HepG2 (cell line): Measurements from ENCODE around the gene CDC26. TPM values are rescaled to one million over a fixed set of nuclear protein-coding genes. Genes with fewer than 3 reads are reported as not detected.

Source experiments
- CC2D1A ChIP-seq: sonication (generic); formaldehyde crosslinking; IDR thresholded peaks from 2 replicates; pipeline ENCODE4 v1.8.1; 2023; ENCODE audit warnings: mild to moderate bottlenecking, missing genetic modification reagents
- ELF3 ChIP-seq: IDR thresholded peaks from 2 replicates; pipeline ENCODE4 v1.6.1; 2016; ENCODE audit warnings: missing genetic modification reagents, missing compliant biosample characterization
- EP300 ChIP-seq, 3 experiments: sonication (generic) in 1 of 3; formaldehyde crosslinking in 1 of 3; IDR thresholded peaks; 2 replicates each; pipeline versions ENCODE4 v1.5.1 to v1.6.1; 2011 to 2020; ENCODE audit warnings: low read depth in 2 of 3, low read length in 2 of 3, borderline replicate concordance in 1 of 3, improper control_type of control experiment in 1 of 3, mild to moderate bottlenecking in 1 of 3, missing genetic modification reagents in 1 of 3, moderate library complexity in 1 of 3
- MTF2 ChIP-seq: sonication (generic); formaldehyde crosslinking; IDR thresholded peaks from 2 replicates; pipeline ENCODE4 v1.5.0; 2020; ENCODE audit warnings: missing genetic modification reagents, borderline replicate concordance
- RBFOX2 ChIP-seq: fragments of 200-400 bp; formaldehyde crosslinking; IDR thresholded peaks from 2 replicates; pipeline ENCODE4 v1.6.1; 2017; ENCODE audit warnings: low read depth, mild to moderate bottlenecking, low read length
- RELA ChIP-seq: sonication (generic); formaldehyde crosslinking; IDR thresholded peaks from 2 replicates; pipeline ENCODE4 v1.4.0; 2020; ENCODE audit warnings: missing genetic modification reagents
- SAP130 ChIP-seq: IDR thresholded peaks from 2 replicates; pipeline ENCODE4 v1.6.1; 2016; ENCODE audit warnings: low read depth
- ZFP90 ChIP-seq: sonication (generic); formaldehyde crosslinking; IDR thresholded peaks from 2 replicates; pipeline ENCODE4 v1.8.0; 2022; ENCODE audit warnings: missing genetic modification reagents, mild to moderate bottlenecking, inconsistent platforms, borderline replicate concordance
- ZKSCAN5 ChIP-seq: sonication (generic); formaldehyde crosslinking; IDR thresholded peaks from 2 replicates; pipeline ENCODE4 v1.5.1; 2020; ENCODE audit warnings: mild to moderate bottlenecking, missing genetic modification reagents
- ZNF17 ChIP-seq: sonication (generic); formaldehyde crosslinking; IDR thresholded peaks from 2 replicates; pipeline ENCODE4 v1.5.0; 2020; ENCODE audit warnings: mild to moderate bottlenecking, missing genetic modification reagents
- ZNF567 ChIP-seq: sonication (generic); formaldehyde crosslinking; IDR thresholded peaks from 2 replicates; pipeline ENCODE4 v1.8.1; 2023; ENCODE audit warnings: mild to moderate bottlenecking, missing genetic modification reagents, borderline replicate concordance
- ZNF7 ChIP-seq: IDR thresholded peaks from 2 replicates; pipeline ENCODE4 v1.6.1; 2016; ENCODE audit warnings: missing biosample characterization, missing genetic modification reagents
- ZNF780A ChIP-seq: sonication (generic); formaldehyde crosslinking; IDR thresholded peaks from 2 replicates; pipeline ENCODE4 v1.8.0; 2022; ENCODE audit warnings: mild to moderate bottlenecking, missing genetic modification reagents, moderate library complexity
- polyA plus RNA-seq, 8 experiments: library from polyadenylated mRNA; depleted of rRNA in 3 of 8; stranded (reverse) in 7 of 8; unstranded in 1 of 8; fragments of >200 nt; fragmentation: Illumina TruSeq in 4 of 8; extraction: Trizol in 4 of 8; gene quantifications; 2 replicates each; pipeline versions ENCODE4 v1.2.1 to v1.2.3, GENCODE V29; 2011 to 2016; ENCODE audit warnings: low read depth in 4 of 8, missing spikeins in 1 of 8, mixed read lengths in 1 of 8; ENCODE audit not compliant: insufficient read depth in 1 of 8
- total RNA-seq, 5 experiments: library from RNA; depleted of rRNA; stranded (reverse); fragments of >200 nt; fragmentation: Illumina TruSeq; extraction: Trizol; gene quantifications; 2 replicates each; pipeline ENCODE4 v1.2.3, GENCODE V29; 2016; ENCODE audit warnings: low read depth in 1 of 5
- TF ChIP-seq, protein P1 (sequence below), 2 experiments: fragments of 450-650 bp in 1 of 2; sonication (generic) in 1 of 2; formaldehyde crosslinking; IDR thresholded peaks; 2 replicates each; pipeline versions ENCODE4 v1.5.0 to v1.8.0; 2020 to 2022; ENCODE audit warnings: mild to moderate bottlenecking in 1 of 2, missing genetic modification reagents in 1 of 2
- TF ChIP-seq, protein P2 (sequence below): fragments of 450-650 bp; IDR thresholded peaks from 2 replicates; pipeline ENCODE4 v1.6.1; 2017
- TF ChIP-seq, protein P3 (sequence below): sonication (generic); formaldehyde crosslinking; IDR thresholded peaks from 2 replicates; pipeline ENCODE4 v1.5.1; 2020; ENCODE audit warnings: mild to moderate bottlenecking, missing genetic modification reagents, moderate library complexity
- TF ChIP-seq, protein P4 (sequence below): sonication (generic); formaldehyde crosslinking; IDR thresholded peaks from 2 replicates; pipeline ENCODE4 v1.8.1; 2023; ENCODE audit warnings: mild to moderate bottlenecking, moderate library complexity, missing genetic modification reagents
- TF ChIP-seq, protein P5 (sequence below): sonication (generic); formaldehyde crosslinking; IDR thresholded peaks from 2 replicates; pipeline ENCODE4 v1.8.0; 2022; ENCODE audit warnings: missing genetic modification reagents, mild to moderate bottlenecking, moderate library complexity, borderline replicate concordance
- TF ChIP-seq, protein P6 (sequence below): sonication (generic); formaldehyde crosslinking; IDR thresholded peaks from 2 replicates; pipeline ENCODE4 v1.4.0; 2020; ENCODE audit warnings: mild to moderate bottlenecking, missing genetic modification reagents

CDC26 gene
- total and polyA plus RNA-seq, 2 of the 13 experiments (the other 11 are each of a cell fraction or from before 2014, with no cell fraction given): 26.6 to 57.9 TPM

DNA sequence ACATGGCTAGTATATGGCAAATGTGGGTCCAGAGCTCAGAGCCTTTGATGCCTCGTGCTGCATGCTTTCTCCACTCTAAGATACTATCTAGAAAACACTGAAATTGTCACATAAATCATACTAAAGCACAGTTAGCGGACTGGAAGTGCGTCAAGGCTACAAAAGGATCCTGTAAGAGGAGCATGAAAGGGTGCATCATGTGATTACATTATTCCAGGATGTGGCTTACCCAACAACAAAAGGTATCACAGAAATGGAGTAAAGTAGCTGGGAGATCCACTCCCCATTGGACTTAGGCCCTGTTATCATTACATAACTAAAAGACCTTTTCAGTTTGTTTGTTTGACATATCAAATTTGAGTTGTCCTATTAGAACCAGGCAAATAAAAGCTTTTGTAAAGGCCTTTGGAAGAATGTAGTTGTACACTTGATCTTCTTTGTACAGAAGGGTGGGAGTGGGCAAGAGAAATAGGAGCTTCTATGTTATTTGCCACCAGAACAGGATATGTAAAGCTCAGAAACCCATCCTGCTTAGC, 47.2 kb downstream of the CDC26 start (continued):
- TF ChIP-seq ELF3 (CRISPR knock-in tag) (no peak), ZFP90 (CRISPR knock-in tag) (no peak), ZNF780A (CRISPR knock-in tag) (no peak), ZKSCAN5 (CRISPR knock-in tag) (no peak), RBFOX2 (no peak), EP300 (IDR thresholded peaks at IDR 0.05; ENCODE audit: low read depth in 2 of 2, low read length in 2 of 2) (peak in 1 of 2 experiments; percentile 57; a peak in 1 of 4 replicates), EP300 (CRISPR knock-in tag; IDR thresholded peaks at IDR 0.05; ENCODE audit: borderline replicate concordance) (0 out of 2 replicates have a peak, but pooled peaks have one; percentile 36), ZNF17 (CRISPR knock-in tag) (no peak), RELA (CRISPR knock-in tag) (no peak), SAP130 (peak; percentile 88), ZNF7 (CRISPR knock-in tag) (peak; percentile 82; the same call in 1 of the 2 replicates), ZNF567 (CRISPR knock-in tag) (no peak), MTF2 (CRISPR knock-in tag) (no peak), CC2D1A (CRISPR knock-in tag) (no peak)
- TF ChIP-seq, protein P1, sequence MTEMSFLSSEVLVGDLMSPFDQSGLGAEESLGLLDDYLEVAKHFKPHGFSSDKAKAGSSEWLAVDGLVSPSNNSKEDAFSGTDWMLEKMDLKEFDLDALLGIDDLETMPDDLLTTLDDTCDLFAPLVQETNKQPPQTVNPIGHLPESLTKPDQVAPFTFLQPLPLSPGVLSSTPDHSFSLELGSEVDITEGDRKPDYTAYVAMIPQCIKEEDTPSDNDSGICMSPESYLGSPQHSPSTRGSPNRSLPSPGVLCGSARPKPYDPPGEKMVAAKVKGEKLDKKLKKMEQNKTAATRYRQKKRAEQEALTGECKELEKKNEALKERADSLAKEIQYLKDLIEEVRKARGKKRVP (CRISPR knock-in tag; IDR thresholded peaks at IDR 0.05): peak in 1 of 2 experiments; percentile 65; a peak in 2 of 4 replicates
- TF ChIP-seq, protein P2, sequence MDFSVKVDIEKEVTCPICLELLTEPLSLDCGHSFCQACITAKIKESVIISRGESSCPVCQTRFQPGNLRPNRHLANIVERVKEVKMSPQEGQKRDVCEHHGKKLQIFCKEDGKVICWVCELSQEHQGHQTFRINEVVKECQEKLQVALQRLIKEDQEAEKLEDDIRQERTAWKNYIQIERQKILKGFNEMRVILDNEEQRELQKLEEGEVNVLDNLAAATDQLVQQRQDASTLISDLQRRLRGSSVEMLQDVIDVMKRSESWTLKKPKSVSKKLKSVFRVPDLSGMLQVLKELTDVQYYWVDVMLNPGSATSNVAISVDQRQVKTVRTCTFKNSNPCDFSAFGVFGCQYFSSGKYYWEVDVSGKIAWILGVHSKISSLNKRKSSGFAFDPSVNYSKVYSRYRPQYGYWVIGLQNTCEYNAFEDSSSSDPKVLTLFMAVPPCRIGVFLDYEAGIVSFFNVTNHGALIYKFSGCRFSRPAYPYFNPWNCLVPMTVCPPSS: no peak
- TF ChIP-seq, protein P3, sequence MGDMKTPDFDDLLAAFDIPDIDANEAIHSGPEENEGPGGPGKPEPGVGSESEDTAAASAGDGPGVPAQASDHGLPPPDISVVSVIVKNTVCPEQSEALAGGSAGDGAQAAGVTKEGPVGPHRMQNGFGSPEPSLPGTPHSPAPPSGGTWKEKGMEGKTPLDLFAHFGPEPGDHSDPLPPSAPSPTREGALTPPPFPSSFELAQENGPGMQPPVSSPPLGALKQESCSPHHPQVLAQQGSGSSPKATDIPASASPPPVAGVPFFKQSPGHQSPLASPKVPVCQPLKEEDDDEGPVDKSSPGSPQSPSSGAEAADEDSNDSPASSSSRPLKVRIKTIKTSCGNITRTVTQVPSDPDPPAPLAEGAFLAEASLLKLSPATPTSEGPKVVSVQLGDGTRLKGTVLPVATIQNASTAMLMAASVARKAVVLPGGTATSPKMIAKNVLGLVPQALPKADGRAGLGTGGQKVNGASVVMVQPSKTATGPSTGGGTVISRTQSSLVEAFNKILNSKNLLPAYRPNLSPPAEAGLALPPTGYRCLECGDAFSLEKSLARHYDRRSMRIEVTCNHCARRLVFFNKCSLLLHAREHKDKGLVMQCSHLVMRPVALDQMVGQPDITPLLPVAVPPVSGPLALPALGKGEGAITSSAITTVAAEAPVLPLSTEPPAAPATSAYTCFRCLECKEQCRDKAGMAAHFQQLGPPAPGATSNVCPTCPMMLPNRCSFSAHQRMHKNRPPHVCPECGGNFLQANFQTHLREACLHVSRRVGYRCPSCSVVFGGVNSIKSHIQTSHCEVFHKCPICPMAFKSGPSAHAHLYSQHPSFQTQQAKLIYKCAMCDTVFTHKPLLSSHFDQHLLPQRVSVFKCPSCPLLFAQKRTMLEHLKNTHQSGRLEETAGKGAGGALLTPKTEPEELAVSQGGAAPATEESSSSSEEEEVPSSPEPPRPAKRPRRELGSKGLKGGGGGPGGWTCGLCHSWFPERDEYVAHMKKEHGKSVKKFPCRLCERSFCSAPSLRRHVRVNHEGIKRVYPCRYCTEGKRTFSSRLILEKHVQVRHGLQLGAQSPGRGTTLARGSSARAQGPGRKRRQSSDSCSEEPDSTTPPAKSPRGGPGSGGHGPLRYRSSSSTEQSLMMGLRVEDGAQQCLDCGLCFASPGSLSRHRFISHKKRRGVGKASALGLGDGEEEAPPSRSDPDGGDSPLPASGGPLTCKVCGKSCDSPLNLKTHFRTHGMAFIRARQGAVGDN (CRISPR knock-in tag): no peak
- TF ChIP-seq, protein P4, sequence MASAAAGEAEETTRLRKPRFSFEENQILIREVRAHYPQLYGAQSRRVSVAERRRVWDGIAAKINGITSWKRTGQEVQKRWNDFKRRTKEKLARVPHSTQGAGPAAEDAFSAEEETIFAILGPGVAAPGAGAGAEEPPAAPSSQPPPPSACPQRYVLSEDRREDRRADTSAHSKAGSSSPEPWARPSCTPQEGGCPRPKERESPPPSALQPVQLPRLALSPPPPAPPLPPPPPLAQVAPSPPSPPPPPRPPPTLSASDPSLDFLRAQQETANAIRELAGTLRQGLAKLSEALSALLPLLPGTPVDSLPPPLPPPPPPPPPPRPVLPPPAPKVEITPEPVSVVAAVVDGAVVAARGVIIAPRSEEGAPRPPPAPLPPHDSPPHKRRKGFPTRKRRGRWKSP (CRISPR knock-in tag): no peak
- TF ChIP-seq, protein P5, sequence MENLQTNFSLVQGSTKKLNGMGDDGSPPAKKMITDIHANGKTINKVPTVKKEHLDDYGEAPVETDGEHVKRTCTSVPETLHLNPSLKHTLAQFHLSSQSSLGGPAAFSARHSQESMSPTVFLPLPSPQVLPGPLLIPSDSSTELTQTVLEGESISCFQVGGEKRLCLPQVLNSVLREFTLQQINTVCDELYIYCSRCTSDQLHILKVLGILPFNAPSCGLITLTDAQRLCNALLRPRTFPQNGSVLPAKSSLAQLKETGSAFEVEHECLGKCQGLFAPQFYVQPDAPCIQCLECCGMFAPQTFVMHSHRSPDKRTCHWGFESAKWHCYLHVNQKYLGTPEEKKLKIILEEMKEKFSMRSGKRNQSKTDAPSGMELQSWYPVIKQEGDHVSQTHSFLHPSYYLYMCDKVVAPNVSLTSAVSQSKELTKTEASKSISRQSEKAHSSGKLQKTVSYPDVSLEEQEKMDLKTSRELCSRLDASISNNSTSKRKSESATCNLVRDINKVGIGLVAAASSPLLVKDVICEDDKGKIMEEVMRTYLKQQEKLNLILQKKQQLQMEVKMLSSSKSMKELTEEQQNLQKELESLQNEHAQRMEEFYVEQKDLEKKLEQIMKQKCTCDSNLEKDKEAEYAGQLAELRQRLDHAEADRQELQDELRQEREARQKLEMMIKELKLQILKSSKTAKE (CRISPR knock-in tag): no peak
- TF ChIP-seq, protein P6, sequence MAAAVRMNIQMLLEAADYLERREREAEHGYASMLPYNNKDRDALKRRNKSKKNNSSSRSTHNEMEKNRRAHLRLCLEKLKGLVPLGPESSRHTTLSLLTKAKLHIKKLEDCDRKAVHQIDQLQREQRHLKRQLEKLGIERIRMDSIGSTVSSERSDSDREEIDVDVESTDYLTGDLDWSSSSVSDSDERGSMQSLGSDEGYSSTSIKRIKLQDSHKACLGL (CRISPR knock-in tag): no peak
